ENCODE measurements around the gene NTNG2. TPM values are rescaled to one million over a fixed set of nuclear protein-coding genes. Genes with fewer than 3 reads are reported as not detected.

The NTNG2 gene
- total RNA-seq, 1 donor: 1.3 TPM

- no peaks in the 10 kb centered on the region for H3K27me3 ChIP-seq (ENCODE audit: insufficient read depth, low read length)
- peaks cover 35% of the 10 kb centered on the region for H3K4me1 ChIP-seq (ENCODE audit: insufficient read depth, low read length)
- no peaks in the 10 kb centered on the region for H3K9me3 ChIP-seq (ENCODE audit: low read depth, low read length)
- H3K4me3 ChIP-seq (ENCODE audit: low read length): no peak overlapping the region
Observed at GRCh38 chr9:132238992-132239391, 77.1 kb downstream of the NTNG2 start.

- peaks cover 35% of the 10 kb centered on the region for H3K4me1 ChIP-seq (ENCODE audit: insufficient read depth, low read length)
- H3K9me3 ChIP-seq (ENCODE audit: low read depth, low read length): no peaks in the 10 kb centered on the region
- no peaks in the 10 kb centered on the region for H3K27me3 ChIP-seq (ENCODE audit: insufficient read depth, low read length)
- no peak overlapping the region for H3K4me3 ChIP-seq (ENCODE audit: low read length)
Observed at GRCh38 chr9:132239518-132239917, 77.7 kb downstream of the NTNG2 start.

GRCh38 chr9:132239999-132240840 lies 78.4 kb downstream of the NTNG2 start:
- Histone ChIP-seq H3K9me3 (ENCODE audit: low read depth, low read length) (no peaks in the 10 kb centered on the region), H3K4me3 (ENCODE audit: low read length) (no peak overlapping the region), H3K27me3 (ENCODE audit: insufficient read depth, low read length) (no peaks in the 10 kb centered on the region), H3K4me1 (ENCODE audit: insufficient read depth, low read length) (peaks cover 35% of the 10 kb centered on the region)

GRCh38 chr9:132240841-132241482 lies 79.1 kb downstream of the NTNG2 start:
- H3K9me3 ChIP-seq (ENCODE audit: low read depth, low read length): no peaks in the 10 kb centered on the region
- peaks cover 35% of the 10 kb centered on the region for H3K4me1 ChIP-seq (ENCODE audit: insufficient read depth, low read length)
- peaks cover 4% of the 10 kb centered on the region for H3K27me3 ChIP-seq (ENCODE audit: insufficient read depth, low read length)
- H3K4me3 ChIP-seq (ENCODE audit: low read length): peak overlapping the region; percentile 59

- Histone ChIP-seq H3K9me3 (ENCODE audit: low read depth, low read length) (no peaks in the 10 kb centered on the region), H3K4me1 (ENCODE audit: insufficient read depth, low read length) (peaks cover 35% of the 10 kb centered on the region), H3K4me3 (ENCODE audit: low read length) (peak overlapping the region; percentile 59), H3K27me3 (ENCODE audit: insufficient read depth, low read length) (peaks cover 4% of the 10 kb centered on the region)
Observed at GRCh38 chr9:132241483-132241839, 79.6 kb downstream of the NTNG2 start.

GRCh38 chr9:132241840-132242620 lies 80.2 kb downstream of the NTNG2 start:
- H3K9me3 ChIP-seq (ENCODE audit: low read depth, low read length): no peaks in the 10 kb centered on the region
- H3K4me1 ChIP-seq (ENCODE audit: insufficient read depth, low read length): peaks cover 35% of the 10 kb centered on the region
- H3K27me3 ChIP-seq (ENCODE audit: insufficient read depth, low read length): peaks cover 4% of the 10 kb centered on the region
- peak overlapping the region; percentile 59 for H3K4me3 ChIP-seq (ENCODE audit: low read length)

GRCh38 chr9:132242621-132243155 lies 80.8 kb downstream of the NTNG2 start:
- peaks cover 35% of the 10 kb centered on the region for H3K4me1 ChIP-seq (ENCODE audit: insufficient read depth, low read length)
- peaks cover 4% of the 10 kb centered on the region for H3K27me3 ChIP-seq (ENCODE audit: insufficient read depth, low read length)
- H3K9me3 ChIP-seq (ENCODE audit: low read depth, low read length): no peaks in the 10 kb centered on the region
- peak overlapping the region; percentile 59 for H3K4me3 ChIP-seq (ENCODE audit: low read length)

GRCh38 chr9:132243156-132244074 lies 81.6 kb downstream of the NTNG2 start:
- Histone ChIP-seq H3K9me3 (ENCODE audit: low read depth, low read length) (no peaks in the 10 kb centered on the region), H3K4me1 (ENCODE audit: insufficient read depth, low read length) (peaks cover 34% of the 10 kb centered on the region), H3K4me3 (ENCODE audit: low read length) (no peak overlapping the region)

GRCh38 chr9:132244582-132245455 lies 83.0 kb downstream of the NTNG2 start:
- Histone ChIP-seq H3K9me3 (ENCODE audit: low read depth, low read length) (no peaks in the 10 kb centered on the region), H3K4me3 (ENCODE audit: low read length) (no peak overlapping the region), H3K4me1 (ENCODE audit: insufficient read depth, low read length) (peaks cover 20% of the 10 kb centered on the region), H3K27me3 (ENCODE audit: insufficient read depth, low read length) (peaks cover 4% of the 10 kb centered on the region)

More at GRCh38 chr9:132243156-132244074, 81.6 kb downstream of the NTNG2 start:
- peaks cover 4% of the 10 kb centered on the region for H3K27me3 ChIP-seq (ENCODE audit: insufficient read depth, low read length)

- Histone ChIP-seq H3K9me3 (ENCODE audit: low read depth, low read length) (no peaks in the 10 kb centered on the region), H3K4me3 (ENCODE audit: low read length) (no peak overlapping the region), H3K4me1 (ENCODE audit: insufficient read depth, low read length) (peaks cover 13% of the 10 kb centered on the region), H3K27me3 (ENCODE audit: insufficient read depth, low read length) (peaks cover 4% of the 10 kb centered on the region)
Observed at GRCh38 chr9:132245465-132245864, 83.6 kb downstream of the NTNG2 start.

- peaks cover 3% of the 10 kb centered on the region for H3K4me1 ChIP-seq (ENCODE audit: insufficient read depth, low read length)
- H3K27me3 ChIP-seq (ENCODE audit: insufficient read depth, low read length): peaks cover 4% of the 10 kb centered on the region
- no peak overlapping the region for H3K4me3 ChIP-seq (ENCODE audit: low read length)
- H3K9me3 ChIP-seq (ENCODE audit: low read depth, low read length): no peaks in the 10 kb centered on the region
Observed at GRCh38 chr9:132247942-132248341, 86.1 kb downstream of the NTNG2 start.

- Histone ChIP-seq H3K4me3 (ENCODE audit: low read length) (no peak overlapping the region), H3K27me3 (ENCODE audit: insufficient read depth, low read length) (peaks cover 4% of the 10 kb centered on the region), H3K9me3 (ENCODE audit: low read depth, low read length) (no peaks in the 10 kb centered on the region), H3K4me1 (ENCODE audit: insufficient read depth, low read length) (no peaks in the 10 kb centered on the region)
Observed at GRCh38 chr9:132249123-132249522, 87.3 kb downstream of the NTNG2 start.

GRCh38 chr9:132249690-132250089 lies 87.8 kb downstream of the NTNG2 start:
- Histone ChIP-seq H3K9me3 (ENCODE audit: low read depth, low read length) (no peaks in the 10 kb centered on the region), H3K4me1 (ENCODE audit: insufficient read depth, low read length) (no peaks in the 10 kb centered on the region), H3K4me3 (ENCODE audit: low read length) (no peak overlapping the region), H3K27me3 (ENCODE audit: insufficient read depth, low read length) (peaks cover 4% of the 10 kb centered on the region)
